ENCODE data around the gene ERFE.

Gene ERFE

DNA sequence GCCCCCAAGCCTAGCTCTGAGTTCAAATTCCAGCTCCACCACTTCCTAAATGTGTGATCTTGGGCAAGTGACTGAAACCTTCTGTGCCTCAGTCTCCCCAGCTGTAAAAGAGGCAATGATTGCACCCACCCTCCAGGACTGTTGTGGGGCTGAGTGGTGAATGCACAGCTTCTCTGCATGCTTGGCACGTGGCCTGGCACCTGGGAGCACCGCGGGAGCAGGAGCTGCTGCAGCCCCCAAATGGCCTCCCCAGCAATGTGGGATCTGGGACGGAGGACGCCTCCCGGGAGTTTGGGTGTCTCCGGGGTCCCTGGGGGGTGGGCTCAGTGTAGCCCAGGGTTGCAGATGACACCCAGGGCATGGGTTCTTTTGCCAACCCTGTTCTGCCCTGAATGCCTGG, 18.7 kb upstream of the ERFE start:
- no peak for DNase-seq

DNA sequence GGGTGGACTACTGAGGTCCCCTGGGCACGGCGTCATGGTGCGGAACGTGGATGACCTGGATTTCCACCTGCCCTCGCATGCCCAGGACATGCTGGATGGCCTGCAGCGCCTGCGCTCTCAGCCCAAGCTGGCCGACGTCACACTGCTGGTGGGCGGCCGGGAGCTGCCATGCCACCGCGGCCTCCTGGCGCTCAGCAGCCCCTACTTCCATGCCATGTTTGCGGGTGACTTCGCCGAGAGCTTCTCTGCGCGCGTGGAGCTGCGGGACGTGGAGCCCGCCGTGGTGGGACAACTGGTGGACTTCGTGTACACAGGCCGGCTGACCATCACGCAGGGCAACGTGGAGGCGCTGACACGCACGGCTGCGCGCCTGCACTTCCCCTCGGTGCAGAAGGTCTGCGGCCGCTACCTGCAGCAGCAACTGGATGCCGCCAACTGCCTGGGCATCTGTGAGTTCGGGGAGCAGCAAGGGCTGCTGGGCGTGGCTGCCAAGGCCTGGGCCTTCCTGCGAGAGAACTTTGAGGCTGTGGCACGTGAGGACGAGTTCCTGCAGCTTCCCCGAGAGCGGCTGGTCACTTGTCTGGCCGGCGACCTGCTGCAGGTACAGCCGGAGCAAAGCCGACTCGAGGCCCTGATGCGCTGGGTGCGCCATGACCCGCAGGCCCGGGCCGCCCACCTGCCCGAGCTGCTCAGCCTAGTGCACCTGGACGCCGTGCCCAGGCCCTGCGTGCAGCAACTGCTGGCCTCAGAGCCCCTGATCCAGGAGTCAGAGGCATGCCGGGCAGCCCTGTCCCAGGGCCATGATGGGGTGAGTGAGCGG, 17.8 kb upstream of the ERFE start:
- no peak for DNase-seq

DNA sequence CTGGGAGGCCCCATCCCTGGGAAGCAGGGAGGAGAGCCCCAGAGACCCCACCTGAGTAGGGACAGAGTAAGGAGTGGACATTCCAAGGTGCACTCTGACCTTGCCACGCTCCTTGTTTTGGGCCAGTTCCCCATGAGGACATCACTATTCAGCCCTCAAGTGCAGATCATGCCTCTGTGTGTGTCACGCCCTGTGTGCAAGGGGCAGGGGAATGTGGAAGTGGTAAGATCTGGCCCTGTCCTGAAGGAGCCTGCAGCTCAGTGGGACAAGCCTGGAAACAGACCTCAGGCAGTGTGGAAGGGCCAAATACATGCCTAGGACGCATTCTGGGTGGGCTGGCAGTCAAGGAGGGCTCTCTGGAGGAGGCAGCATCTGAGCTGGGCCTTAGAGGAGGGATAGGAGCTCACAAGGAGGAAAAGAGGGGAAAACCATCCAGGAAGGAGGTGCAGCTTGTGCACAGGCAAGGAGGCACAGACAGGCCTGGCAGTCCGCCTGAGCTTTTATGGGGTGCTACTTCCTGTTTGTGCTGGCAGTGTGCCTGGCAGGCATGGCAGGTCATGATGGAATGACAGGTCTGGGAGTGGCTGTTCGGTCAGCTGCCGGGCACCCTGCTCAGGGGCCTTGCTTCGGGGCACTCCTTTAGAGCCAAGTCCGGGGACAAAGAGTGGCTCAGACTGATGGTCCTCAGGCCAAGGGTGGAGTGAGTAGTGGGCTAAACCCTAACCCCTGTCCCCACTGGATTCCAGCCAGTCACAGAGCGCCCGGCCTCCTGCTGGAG, 17.0 kb upstream of the ERFE start:
- DNase-seq, result no peak

DNA sequence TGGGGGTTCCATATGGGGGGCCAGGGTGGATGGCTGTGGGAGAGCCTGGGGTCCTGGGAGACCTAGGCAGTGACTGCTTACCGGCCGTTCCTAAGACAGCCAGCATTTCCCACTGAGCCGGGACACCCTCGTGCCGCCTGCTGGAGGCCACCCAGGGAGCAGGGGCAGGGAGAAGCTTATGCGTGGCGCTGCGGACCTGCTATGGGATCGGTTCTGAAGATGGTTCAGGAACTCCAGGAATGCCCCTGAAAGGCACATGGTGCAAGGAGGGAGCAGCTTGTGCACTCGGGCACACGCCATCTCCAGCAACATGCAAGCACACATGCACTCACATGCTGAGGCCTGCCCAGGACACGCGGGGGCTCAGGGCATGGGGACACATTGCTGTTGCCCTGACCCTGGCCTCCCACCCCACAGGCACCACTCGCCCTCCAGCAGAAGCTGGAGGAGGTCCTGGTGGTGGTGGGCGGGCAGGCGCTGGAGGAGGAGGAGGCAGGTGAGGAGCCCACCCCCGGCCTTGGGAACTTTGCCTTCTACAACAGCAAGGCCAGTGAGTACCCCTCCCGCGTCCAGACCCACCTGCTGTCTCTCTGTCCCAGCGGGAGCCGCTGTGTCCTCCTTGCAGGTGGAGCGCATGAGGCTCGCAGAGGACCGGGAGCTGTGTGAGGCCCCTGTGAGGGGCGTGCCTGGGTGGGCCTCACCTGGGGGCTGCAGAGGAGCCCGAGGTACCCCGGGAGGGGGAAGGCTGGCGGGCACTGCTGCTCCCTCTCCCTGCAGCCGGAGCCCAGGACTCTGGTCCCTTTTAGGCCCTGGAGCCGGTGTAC, 16.2 kb upstream of the ERFE start:
- DNase-seq, result no peak

DNA sequence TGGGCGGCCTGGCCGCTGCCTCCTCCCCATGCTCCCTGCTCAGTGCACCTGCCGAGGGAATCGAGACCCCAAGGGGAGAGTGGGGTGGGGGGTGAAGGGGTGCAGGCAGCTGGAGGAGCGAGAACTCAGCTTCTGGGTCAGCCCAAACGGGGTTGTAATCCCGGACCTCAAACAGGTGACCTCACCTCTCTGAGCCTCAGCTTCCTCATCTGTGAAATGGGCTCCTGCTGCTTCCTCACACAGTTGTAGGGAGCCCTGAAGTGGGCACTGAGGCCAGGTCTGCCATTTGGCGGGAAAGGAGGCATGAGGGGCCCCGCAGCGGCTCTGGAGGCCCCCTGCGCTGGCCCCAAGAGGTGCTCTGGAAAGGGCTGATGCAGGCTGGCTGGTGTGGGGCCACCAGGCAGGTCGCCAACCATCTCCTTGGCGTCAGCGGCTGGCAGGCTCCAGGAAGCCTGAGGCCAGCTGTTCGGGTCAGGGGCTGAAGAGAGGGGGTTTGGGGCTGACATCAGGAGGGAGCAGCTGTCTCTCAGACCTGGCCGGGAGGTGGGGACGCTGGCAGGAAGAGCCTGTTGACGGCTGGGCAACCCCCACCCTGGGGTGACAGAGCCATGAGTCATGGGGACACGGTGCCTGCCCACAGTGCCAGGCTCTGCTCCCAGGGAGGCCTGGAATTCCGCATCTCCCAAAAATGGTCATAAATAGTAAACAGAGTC, 15.4 kb upstream of the ERFE start:
- no peak for DNase-seq

DNA sequence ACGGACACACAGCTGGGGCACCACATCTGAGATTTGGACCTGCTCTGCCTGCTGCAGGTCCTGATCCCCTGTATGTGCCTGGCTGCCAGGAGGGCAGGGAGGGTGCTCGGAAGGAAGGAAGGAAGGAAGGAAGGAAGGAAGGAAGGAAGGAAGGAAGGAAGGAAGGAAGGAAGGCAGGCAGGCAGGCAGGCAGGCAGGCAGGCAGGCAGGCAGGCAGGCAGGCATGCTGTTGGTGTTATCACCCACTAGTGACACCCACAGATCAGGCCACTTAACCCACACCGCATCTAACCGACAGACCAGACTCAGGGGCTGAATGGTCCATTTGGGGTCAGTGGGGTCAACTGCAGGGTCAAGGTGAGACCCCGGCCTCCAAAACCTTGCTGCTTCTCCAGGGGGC, 14.5 kb upstream of the ERFE start:
- DNase-seq, result no peak

DNA sequence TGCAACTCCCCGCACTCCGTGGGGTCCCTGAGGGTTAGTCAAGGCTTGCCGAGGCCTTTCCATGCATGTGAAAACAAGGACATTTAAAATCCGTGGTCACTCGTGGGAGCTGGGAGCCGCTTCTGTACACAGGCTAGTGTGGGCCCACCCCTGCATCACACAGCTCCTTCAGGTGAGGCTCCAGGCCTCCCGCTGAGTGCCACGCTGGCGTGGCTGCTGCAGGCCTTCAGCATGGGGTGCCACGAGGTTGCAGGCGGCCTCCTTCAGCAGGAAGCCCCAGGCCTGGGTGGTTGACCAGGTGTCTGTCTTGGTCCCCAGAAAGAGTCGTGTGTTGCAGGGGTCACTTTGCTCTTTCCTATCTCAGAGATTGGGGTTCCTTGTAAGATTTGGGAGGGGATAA, 13.7 kb upstream of the ERFE start:
- DNase-seq, result no peak

DNA sequence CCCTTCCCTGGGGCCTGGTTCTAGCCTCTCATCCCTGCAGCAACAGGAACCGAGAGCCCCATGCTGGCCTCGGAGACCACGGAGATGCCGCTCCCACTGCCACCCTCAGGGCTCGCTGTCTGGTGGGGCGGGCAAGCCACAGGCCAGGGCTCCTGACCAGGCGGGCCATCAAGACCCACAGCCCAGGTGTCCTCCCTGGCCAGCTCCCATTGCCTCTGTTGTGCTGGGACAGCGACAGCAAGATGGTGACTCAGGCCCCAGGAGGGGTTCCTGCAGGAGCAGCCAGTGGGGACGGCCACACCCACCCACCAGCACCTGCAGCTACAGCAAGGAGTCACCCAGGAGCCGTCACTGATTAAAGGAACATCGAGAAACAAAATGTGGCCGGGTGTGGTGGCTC, 12.9 kb upstream of the ERFE start:
- DNase-seq, result no peak

DNA sequence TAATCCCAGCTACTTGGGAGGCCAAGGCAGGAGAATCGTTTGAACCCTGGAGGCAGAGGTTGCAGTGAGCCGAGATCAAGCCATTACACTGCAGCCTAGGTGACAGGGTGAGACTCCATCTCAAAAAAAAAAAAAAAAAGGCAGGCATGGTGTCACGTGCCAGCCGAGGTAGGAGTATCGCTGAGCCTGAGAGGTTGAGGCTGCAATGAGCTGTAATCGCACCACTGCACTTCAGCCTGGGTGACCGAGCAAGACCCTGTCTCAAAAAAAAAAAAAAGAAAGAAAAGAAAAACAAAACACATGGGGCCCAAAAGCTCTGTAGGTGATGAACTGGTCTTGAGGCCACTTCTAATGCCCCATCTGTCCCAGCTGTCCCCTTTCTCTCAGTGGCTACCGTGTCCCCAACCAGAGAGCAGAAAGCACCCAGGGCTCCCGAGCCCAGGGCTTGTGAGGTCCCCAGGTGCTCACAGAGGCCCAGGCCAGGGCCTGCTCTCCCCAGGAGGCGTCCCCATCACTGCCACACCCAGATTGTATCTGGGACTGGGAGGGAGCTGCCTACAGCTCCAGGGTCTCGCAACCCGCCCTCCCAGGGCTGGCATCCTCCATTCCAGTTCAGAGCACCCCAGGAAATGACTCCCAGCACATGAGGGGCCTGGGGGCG, 11.8 kb upstream of the ERFE start:
- DNase-seq, result no peak

DNA sequence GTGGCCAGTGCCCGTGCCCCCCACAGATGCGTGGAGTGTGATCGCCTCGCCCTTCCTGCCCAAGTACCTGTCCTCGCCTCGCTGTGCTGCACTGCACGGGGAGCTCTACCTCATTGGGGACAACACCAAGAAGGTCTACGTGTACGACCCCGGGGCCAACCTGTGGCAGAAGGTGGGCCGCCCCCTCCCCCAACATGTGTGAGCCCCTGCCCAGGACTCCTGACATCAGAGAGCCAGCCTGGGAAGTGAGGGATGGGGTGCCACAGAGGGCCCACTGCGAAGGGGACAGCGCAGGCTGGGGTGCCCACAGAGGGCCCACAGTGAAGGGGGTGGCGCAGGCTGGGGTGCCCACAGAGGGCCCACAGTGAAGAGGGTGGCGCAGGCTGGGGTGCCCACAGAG, 9.8 kb upstream of the ERFE start:
- no peak for DNase-seq

DNA sequence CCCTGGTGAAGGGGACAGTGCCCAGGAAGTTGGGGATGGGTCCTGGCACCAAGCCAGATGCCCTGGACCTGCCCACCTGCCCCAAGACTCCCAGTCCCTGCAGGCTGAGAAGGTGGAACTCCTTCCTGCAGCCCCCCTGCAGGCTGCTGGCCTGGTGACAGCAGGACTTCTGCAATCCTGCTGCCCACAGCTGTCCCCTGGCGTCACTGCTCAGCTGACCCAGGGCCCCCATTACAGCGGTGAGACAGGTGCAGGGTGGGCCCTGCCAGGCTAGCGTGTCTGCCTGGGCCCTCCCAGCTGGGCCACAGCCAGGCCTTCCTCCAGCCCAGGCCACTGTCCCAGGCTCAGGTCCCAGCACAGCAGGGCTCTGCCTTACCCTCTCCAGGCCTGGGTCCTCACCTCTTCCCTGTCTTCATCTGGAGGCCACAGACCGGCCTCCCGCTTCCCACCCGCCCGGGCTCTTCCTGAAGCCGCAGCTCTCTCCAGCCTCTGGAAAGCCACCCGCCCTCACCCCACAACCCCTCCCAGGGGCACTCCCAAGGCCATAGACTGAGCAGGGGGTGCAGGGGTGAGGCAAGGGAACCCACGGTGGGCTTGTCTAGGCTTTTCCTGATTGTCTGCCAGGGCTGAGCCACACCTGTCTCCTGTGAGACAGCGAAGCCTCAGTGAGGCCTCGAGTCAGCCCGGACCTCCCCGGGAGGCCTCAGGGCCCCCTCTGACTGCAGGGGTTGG, 8.8 kb upstream of the ERFE start:
- no peak for DNase-seq

DNA sequence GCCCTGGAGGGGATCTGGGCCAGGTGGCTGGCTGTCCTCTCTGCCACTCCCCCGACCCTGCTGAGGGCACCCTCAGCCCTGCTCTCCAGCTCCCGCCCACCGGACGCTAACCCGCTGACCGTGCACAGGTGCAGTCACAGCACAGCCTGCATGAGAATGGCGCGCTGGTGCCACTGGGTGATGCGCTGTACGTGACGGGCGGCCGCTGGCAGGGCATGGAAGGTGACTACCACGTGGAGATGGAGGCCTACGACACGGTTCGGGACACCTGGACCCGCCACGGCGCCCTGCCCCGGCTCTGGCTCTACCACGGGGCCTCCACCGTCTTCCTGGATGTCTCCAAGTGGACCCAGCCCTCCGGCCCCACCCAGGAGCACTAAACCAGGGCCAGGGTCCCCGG, 8.1 kb upstream of the ERFE start:
- no peak for DNase-seq

DNA sequence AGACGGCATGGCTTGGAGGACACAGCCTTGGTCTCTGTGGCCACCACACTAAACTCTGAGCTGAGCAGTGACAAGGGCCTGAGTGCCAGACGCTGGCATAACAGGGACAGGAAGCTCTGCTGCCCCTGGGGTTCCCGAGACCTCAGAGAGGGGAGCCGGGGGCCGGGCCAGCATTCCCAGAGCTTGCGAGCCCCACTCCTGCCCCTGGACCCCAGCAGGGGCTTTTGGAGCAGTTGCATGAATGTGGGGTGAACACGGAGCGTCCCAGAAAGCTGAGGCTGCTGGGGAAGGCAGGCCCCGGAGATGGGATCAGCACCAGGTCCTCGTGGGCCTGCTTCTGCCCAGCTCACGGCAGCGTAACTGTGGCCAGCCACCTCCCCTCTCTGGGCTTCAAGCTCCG, 7.6 kb upstream of the ERFE start:
- DNase-seq, result no peak

DNA sequence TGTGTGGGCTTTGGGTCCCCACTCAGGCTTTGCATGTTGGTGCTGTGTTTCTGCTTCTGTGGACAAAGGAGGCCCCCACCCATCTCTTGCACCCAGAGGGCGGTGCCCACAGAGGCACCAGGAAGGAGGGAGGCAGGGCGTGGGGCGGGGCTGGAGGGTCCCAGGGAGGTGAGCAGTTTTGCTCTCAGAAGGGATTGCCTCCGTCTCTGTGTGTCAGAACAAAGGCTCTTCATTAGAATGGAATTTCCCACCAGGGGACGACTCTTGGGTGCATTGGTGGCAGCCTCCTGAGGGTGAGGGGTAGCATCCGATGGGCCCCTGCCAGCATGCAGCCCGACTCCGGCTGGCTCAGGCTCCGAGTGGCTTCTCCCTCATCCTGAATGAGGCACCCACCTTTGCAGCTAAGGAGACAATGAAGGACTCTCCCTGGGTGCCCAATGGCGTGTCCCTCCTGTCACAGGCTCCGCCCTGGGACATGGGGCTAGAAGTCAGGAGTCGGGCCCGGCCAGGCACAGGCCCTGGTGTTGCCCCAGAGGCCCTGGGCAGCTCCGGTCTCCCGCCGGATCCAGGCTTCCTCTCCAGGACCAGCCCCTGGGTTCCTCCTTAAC, 7.0 kb upstream of the ERFE start:
- no peak for DNase-seq

DNA sequence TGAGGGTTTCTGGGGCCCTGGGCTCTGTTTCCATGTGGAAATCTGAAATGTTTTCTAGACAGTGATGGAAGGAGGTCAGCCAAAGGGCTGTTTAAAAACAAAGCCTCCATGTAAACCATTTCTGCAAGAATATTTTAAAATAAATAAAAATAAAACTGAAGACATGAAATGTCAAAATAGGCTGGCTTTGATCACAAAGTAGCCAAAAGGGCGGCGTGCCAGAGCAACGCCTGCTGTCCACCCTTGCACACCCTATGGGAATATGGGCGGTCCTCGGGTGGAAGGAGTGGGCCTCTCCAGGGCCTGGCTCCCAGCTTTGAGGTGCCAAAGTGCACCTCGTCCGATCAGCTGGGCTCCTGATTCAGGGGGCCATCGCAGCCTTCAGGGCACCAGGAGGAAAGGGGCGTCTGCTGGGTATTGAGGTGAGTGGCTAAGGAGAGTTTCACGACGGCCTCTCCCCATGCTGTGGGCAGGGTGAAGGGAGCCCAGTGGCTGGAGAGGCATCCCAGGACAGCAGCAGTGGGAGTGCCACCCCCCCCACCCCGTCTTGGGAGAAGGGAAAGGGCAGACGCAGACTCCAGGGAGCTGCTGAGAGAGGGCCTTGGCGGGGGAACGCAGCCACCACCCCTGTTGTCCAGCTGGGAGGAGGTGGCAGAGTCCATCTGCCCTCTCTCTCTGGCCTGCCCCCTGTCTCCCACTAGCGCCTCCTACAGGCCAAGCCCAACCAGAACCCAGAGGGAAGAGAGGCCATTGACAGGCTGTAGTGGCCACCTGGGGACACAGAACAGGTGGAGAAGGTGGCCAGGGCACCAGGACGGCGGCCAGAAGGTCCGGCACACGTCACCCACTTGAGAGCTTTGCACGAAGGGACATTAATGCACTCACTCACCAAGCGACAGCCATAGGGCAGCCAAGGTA, 5.7 kb upstream of the ERFE start:
- DNase-seq, result no peak

DNA sequence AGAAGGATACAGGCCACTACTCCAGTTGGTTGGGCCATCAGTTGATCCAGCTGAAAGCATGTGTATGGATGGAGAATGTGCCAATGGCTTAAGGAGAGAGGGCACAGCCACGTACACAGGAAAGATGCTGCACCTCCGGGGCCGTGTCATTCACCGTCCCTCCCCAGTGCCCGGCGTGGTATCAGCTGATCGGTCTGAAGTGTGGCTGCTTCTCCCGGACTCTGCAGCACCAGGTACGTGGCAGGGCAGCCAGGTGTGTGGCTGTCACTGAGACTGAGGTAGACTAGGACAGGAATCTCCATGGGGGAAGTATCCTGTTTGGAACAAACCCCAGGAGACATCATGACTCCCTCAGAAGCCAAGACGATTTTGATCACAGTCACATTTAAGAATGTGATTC, 4.2 kb upstream of the ERFE start:
- DNase-seq, result no peak

DNA sequence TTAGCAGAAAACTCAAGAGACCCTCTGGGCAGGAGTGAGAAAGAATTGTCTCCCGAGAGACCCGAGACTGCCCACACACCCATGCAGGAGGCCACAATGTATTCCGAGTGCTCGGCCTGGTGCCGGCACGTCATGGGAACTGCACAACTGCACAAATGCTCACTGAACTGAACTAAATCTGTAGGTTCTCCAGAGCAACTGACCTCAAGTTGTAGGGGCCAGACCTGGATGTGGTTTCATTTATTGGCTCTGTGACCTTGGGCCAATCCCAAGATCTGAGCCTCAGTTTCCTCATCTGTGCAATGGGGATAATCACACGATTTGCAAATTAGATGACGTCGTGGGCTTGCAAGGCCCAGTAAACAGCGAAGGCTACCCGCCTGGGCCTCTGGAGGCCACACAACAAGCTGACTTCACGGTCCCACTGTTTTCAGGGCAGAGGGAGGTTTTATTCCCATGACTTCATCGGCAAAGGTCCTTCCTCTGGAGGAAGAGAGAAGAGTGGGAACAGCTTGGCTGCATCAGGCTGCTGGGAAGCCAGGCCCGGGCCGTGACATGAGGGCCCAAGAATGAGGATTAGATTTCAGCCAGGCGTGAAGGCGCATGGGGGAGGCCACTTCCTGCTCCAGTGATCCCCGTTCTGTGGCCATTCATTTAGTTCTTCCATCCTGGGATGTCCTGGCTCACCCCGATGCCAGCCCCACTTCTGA, 3.6 kb upstream of the ERFE start:
- no peak for DNase-seq

DNA sequence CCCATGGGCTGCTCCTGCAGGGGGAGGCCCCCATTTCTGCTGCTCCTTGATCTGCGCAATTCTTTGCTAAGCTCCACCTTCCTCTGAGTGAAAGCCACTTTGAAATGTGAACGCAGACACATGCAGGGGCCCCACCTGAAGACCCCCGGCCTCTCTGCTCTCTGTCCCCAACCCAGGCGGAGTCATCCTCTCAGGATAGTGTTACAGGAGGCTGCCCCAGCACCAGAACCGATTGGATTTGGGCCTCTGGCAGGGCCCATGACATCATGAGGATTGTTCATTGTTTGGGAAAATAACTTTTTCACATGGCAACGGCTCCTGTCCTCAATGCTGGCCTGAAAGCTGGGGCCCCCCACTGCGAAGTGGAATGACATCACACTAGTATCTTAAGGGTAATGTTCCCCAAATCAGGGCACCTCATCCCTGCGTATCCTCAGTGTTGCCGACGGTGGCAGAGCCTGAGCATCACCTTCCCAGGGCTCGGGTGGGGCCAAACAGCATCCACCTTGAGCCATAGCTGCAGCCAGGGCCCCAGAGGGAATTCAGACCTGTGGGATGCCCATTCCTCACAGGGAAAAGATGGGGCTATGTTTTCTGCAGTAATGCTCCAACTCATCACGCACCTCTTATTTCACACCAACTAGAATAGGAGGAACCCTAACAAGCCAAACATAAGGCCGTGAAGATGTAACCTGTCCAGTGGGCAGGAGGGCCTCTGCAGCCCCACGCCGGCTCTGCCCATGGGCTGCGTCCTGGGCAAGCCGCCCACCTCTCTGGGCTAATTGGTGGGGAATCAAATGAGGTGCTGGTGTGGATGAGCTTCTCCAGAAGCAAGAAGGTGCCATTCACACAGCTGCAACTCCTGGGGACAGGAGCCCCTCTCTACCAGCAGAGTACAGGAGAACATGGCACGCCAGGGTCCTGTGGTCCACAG, 2.7 kb upstream of the ERFE start:
- no peak for DNase-seq
